Spleen (tissue), 11 donors: Measurements from ENCODE around the gene NPPC. TPM values are rescaled to one million over a fixed set of nuclear protein-coding genes. Genes with fewer than 3 reads are reported as not detected.

Experiments
- DNase-seq: peaks from one replicate; pipeline ENCODE4 v3.0.0-alpha.2; 2020
- H3K27ac ChIP-seq, 8 donors: fragments of 200-600 bp; sonication (generic) in 7 of 8; 1 replicate in 4 of 8; 2 replicates in 4 of 8; pipeline versions ENCODE4 v1.5.0 to v1.8.0; 2016 to 2021; ENCODE audit warnings: inconsistent platforms in 4 of 8, mild to moderate bottlenecking in 4 of 8, moderate library complexity in 1 of 8
- H3K27me3 ChIP-seq, 7 donors: fragments of 200-600 bp; sonication (generic) in 6 of 7; replicated peaks in 1 of 7; 1 replicate in 4 of 7; 2 replicates in 3 of 7; pipeline versions ENCODE4 v1.5.0 to v1.8.0; 2016 to 2021; ENCODE audit warnings: inconsistent platforms in 3 of 7, mild to moderate bottlenecking in 1 of 7
- H3K36me3 ChIP-seq, 6 donors: fragments of 200-600 bp; sonication (generic) in 5 of 6; 1 replicate in 4 of 6; 2 replicates in 2 of 6; pipeline versions ENCODE4 v1.5.0 to v1.8.0; 2016 to 2021; ENCODE audit warnings: inconsistent platforms in 2 of 6
- H3K4me1 ChIP-seq, 6 donors: fragments of 200-600 bp; sonication (generic) in 5 of 6; 1 replicate in 3 of 6; 2 replicates in 3 of 6; pipeline versions ENCODE4 v1.5.0 to v1.8.0; 2016 to 2021; ENCODE audit warnings: inconsistent platforms in 3 of 6
- H3K4me3 ChIP-seq, 8 donors: fragments of 200-600 bp; sonication (generic) in 7 of 8; 1 replicate in 4 of 8; 2 replicates in 4 of 8; pipeline versions ENCODE4 v1.5.0 to v1.8.0; 2016 to 2021; ENCODE audit warnings: inconsistent platforms in 4 of 8, mild to moderate bottlenecking in 4 of 8, moderate library complexity in 2 of 8
- H3K9me3 ChIP-seq, 8 donors: fragments of 200-600 bp; sonication (generic) in 7 of 8; 1 replicate in 4 of 8; 2 replicates in 4 of 8; pipeline versions ENCODE4 v1.5.0 to v1.8.0; 2016 to 2021; ENCODE audit warnings: inconsistent platforms in 4 of 8
- POLR2A ChIP-seq, 3 donors: fragments of 450-650 bp; IDR thresholded peaks; one replicate each; pipeline ENCODE4 v1.5.1; 2017; ENCODE audit warnings: antibody characterized with exemption in 3 of 3, mild to moderate bottlenecking in 1 of 3
- POLR2AphosphoS5 ChIP-seq, 3 donors: sonication (generic); formaldehyde crosslinking; IDR thresholded peaks; one replicate each; pipeline ENCODE4 v1.5.1; 2017; ENCODE audit warnings: antibody characterized with exemption in 3 of 3
- WGBS, 5 donors: extraction: QIAGEN DNeasy Blood & Tissue Kit in 3 of 5; methylation state at CpG; one replicate each; pipeline versions ENCODE4 v1.1.5 to v1.1.7; 2013 to 2018; 5-methylcytosine and 5-hydroxymethylcytosine counted together
- intact Hi-C: fragments of 100-400 bp; cut with DNase I; formaldehyde crosslinking; loops from one replicate; pipeline ENCODE4 v1.15.0; 2023; ENCODE audit warnings: low total_unique reads
- microRNA-seq, 3 donors: library from miRNA; unstranded; fragments of <30 nt; microRNA quantifications; one replicate each; pipeline versions ENCODE4 to v1.1.0, GENCODE V29; 2019 to 2020
- polyA plus RNA-seq, 3 donors: library from polyadenylated mRNA; stranded (reverse); fragments of 200-250 nt; gene quantifications; one replicate each; pipeline ENCODE4 v1.2.1, GENCODE V29; 2013
- small RNA-seq, 4 donors: library from RNA; depleted of rRNA; stranded (forward); fragments of <200 nt; gene quantifications; one replicate each; pipeline ENCODE3, GENCODE V24; 2016
- total RNA-seq, 7 donors: library from RNA; depleted of rRNA in 3 of 7; stranded (reverse); fragments of >200 nt in 3 of 7; fragmentation: NEBNext Ultra II Directional in 4 of 7; extraction: Animal tissue kit (Norgen Biotek cat#: 25700) in 4 of 7; gene quantifications; one replicate each; pipeline versions ENCODE4 v1.1.0 to v1.2.1, GENCODE V29; 2016 to 2021
- TF ChIP-seq, protein P1 (sequence below), 11 experiments: fragments of 200-600 bp in 7 of 11; fragments of 450-650 bp in 4 of 11; sonication (generic) in 4 of 11; IDR thresholded peaks in 8 of 11; conservative IDR thresholded peaks in 3 of 11; 1 replicate in 7 of 11; 2 replicates in 4 of 11; pipeline versions ENCODE4 v1.4.0 to v1.8.0; 2016 to 2021; ENCODE audit warnings: antibody characterized with exemption in 11 of 11, inconsistent platforms in 4 of 11, mild to moderate bottlenecking in 1 of 11
- donor health status: healthy with polysubstance abuse.
- donor health status: DM: no; HTN: no; CAD: no; lungs with moderate emphysema.
- donor health status: DM: no; HTN: no; CAD: no.
- donor health status: Bipolar disorder and iron deficiency.
- donor health status: healthy.
- donor health status: DM: no; HTN: no; CAD: no.
- donor health status: DM: yes; HTN: yes; CAD: no.

The NPPC gene
- total and polyA plus RNA-seq, 10 donors, result 0.10 to 2.2 (median 0.84) TPM; not detected in 6

DNA sequence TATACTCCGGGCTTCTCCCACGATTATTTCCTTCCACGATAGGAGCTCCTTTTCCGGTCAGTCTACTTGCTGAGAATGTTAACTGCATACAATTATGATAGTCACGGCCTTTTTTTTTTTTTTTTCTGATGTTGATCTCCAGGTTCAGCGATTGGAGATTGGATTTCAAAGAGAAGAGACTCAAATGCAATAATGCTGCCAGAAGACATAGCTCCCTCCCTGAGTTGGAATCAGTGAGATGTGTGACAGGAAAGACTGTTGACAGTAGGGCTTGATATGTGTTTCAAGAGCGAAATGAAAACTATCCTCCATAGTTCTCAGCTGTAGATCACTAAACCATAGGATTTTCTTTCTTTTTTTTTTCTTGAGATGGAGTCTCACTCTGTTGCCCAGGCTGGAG, 47.0 kb downstream of the NPPC start:
- Histone ChIP-seq H3K4me1 (no peaks in the 10 kb centered on the region), H3K27ac (no peak overlapping the region), H3K27me3 (peaks cover 0 to 65% (median 7%) of the 10 kb centered on the region in 7 donors), H3K36me3 (no peaks in the 10 kb centered on the region), H3K9me3 (no peaks in the 10 kb centered on the region), H3K4me3 (no peak overlapping the region)
- 80 to 92% (median 89%) methylated on average over 7 of the region's 7 CpGs for WGBS, 5 donors
- TF ChIP-seq, protein P1, sequence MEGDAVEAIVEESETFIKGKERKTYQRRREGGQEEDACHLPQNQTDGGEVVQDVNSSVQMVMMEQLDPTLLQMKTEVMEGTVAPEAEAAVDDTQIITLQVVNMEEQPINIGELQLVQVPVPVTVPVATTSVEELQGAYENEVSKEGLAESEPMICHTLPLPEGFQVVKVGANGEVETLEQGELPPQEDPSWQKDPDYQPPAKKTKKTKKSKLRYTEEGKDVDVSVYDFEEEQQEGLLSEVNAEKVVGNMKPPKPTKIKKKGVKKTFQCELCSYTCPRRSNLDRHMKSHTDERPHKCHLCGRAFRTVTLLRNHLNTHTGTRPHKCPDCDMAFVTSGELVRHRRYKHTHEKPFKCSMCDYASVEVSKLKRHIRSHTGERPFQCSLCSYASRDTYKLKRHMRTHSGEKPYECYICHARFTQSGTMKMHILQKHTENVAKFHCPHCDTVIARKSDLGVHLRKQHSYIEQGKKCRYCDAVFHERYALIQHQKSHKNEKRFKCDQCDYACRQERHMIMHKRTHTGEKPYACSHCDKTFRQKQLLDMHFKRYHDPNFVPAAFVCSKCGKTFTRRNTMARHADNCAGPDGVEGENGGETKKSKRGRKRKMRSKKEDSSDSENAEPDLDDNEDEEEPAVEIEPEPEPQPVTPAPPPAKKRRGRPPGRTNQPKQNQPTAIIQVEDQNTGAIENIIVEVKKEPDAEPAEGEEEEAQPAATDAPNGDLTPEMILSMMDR (IDR thresholded peaks at IDR 0.05 in 8 of 11, conservative IDR thresholded peaks at IDR 0.05 in 3 of 11), result no peak
- TF ChIP-seq POLR2AphosphoS5 (IDR thresholded peaks at IDR 0.05) (no peak), POLR2A (IDR thresholded peaks at IDR 0.05) (no peak)
- no peak for DNase-seq
- intact Hi-C loops, result no loop called here

DNA sequence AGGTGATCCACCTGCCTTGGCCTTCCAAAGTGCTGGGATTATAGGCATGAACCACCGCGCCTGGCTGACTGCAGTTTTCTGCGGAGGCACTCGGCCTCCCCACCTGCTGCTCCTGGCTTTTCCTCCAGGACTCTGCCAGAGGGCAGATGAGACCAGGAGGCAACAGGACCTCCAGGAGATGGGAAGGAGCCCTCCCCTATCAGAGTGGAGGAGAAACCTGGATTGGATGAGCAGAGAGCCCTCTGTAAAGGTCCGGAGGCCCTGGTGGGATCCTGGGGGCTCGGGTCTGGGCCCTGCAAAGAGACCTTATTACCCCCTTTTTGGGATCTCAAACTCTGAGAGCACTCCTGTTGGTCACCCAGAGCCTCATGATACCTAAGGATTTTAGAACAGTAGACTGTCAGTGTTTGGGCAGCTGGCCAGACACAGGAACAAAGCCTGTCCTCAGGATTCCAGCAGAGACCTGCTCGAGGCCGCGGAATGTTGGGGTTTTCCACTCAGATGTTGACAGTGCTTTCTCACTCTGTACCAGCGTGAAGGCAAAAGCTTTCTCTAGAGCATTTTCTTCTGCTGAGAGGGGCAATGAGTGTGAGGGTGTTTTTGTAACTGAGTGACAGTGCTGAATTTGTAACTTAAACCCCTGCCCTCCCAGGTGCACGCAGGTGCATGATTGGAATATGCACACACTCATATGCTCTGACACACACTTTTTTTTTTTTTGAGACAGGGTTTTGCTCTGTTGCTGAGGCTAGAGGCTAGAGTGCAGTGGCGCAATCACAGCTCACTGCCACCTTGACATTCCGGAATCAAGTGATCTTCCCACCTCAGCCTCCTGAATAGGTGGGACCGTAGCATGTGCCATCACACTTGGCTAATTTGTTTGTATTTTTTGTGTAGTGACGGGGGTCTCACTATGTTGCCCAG, 48.4 kb downstream of the NPPC start:
- no peaks in the 10 kb centered on the region for H3K36me3 ChIP-seq
- WGBS, 5 donors, result 88 to 94% (median 89%) methylated on average over 15 of the region's 15 CpGs
- peaks cover 0 to 68% (median 3%) of the 10 kb centered on the region in 7 donors for H3K27me3 ChIP-seq
- H3K4me3 ChIP-seq, result no peak overlapping the region
- no peak for DNase-seq
- no peak overlapping the region for H3K27ac ChIP-seq
- intact Hi-C loops, result no loop called here
- TF ChIP-seq, protein P1 (IDR thresholded peaks at IDR 0.05 in 8 of 11, conservative IDR thresholded peaks at IDR 0.05 in 3 of 11), result no peak
- TF ChIP-seq POLR2AphosphoS5 (IDR thresholded peaks at IDR 0.05), result no peak
- TF ChIP-seq POLR2A (IDR thresholded peaks at IDR 0.05), result no peak
- H3K4me1 ChIP-seq, result no peaks in the 10 kb centered on the region
- H3K9me3 ChIP-seq, result no peaks in the 10 kb centered on the region

DNA sequence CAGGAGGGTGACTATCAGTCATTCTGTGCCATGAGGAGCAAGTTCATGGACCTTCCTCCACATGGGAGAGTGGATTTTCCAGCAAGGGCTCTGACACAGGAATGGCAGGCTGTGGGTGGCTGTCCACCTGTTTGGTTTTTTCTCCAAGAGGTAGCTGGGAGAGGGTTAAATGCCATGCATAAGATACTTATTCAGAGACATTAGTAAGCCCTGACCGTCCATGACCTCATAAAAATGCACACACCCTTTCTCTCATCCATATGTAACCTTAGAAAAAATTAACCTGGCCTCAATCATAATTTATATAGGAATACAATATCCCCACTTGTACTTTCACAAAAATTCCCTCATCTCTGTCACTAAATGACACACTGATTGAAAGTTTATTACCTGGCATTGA, 51.3 kb downstream of the NPPC start:
- H3K9me3 ChIP-seq, result no peaks in the 10 kb centered on the region
- no peak for TF ChIP-seq POLR2AphosphoS5 (IDR thresholded peaks at IDR 0.05)
- TF ChIP-seq, protein P1 (IDR thresholded peaks at IDR 0.05 in 8 of 11, conservative IDR thresholded peaks at IDR 0.05 in 3 of 11), result no peak
- no peak for TF ChIP-seq POLR2A (IDR thresholded peaks at IDR 0.05)
- intact Hi-C loops, result no loop called here
- H3K27ac ChIP-seq, result no peak overlapping the region
- H3K36me3 ChIP-seq, result no peaks in the 10 kb centered on the region
- 80 to 88% (median 87%) methylated on average over 1 of the region's 1 CpG for WGBS, 5 donors
- H3K4me1 ChIP-seq, result no peaks in the 10 kb centered on the region
- no peak for DNase-seq
- H3K27me3 ChIP-seq, result peaks cover 0 to 82% (median 0%) of the 10 kb centered on the region in 7 donors
- no peak overlapping the region for H3K4me3 ChIP-seq

Small RNAs within 50 kb of the gene (microRNA-seq; reads per million reads assigned to microRNA genes)
- gene MIR1471, result 0 reads per million in 3 donors

Small RNAs within 50 kb of the gene (small RNA-seq; reads per million reads assigned to genes)
- 0 reads per million in 4 donors for gene MIR1471

Other genes with a start within 250 kb of the NPPC start
- gene PTMA, start 217.9 kb downstream of the NPPC start, total RNA-seq, result 100 to 1,000 TPM; 509 to 901 (median 767) TPM
- gene PTMA, start 217.9 kb downstream of the NPPC start, polyA plus RNA-seq, result 1,000 to 10,000 TPM; 1,653 to 2,114 (median 1,725) TPM
- gene PDE6D, start 145.1 kb downstream of the NPPC start, total RNA-seq, result 10 to 100 TPM; 22.2 to 45.0 (median 28.3) TPM
- gene PDE6D, start 145.1 kb downstream of the NPPC start, polyA plus RNA-seq, result 10 to 100 TPM; 20.5 to 35.1 (median 33.8) TPM
- 10 to 100 TPM; 26.7 to 55.1 (median 38.8) TPM for gene COPS7B, start 140.0 kb downstream of the NPPC start, total RNA-seq
- 10 to 100 TPM; 18.2 to 27.2 (median 21.9) TPM for gene COPS7B, start 140.0 kb downstream of the NPPC start, polyA plus RNA-seq
- 10 to 100 TPM; 30.7 to 59.8 (median 40.3) TPM for gene DIS3L2, start 35.3 kb upstream of the NPPC start, total RNA-seq
- gene DIS3L2, start 35.3 kb upstream of the NPPC start, polyA plus RNA-seq, result 10 to 100 TPM in 2 of 3 donors, 1 to 10 TPM in 1; 9.1 to 15.6 (median 11.7) TPM